ENCODE measurements around the gene SV2C.
"Not testable (repeated sequence)": the region's sequence is repeated elsewhere in the genome, so short reads cannot be mapped to it uniquely, and the experiment has no call there.

GRCh38 chr5:76301932-76302331, 218.7 kb downstream of the SV2C start:
- not testable (repeated sequence) for TF ChIP-seq CTCF (IDR thresholded peaks at IDR 0.05; ENCODE audit: low read depth, low read length); EZH2phosphoT487 (IDR thresholded peaks at IDR 0.05; ENCODE audit: low read depth)
